ENCODE results near the gene CEP85L.

CEP85L gene

DNA sequence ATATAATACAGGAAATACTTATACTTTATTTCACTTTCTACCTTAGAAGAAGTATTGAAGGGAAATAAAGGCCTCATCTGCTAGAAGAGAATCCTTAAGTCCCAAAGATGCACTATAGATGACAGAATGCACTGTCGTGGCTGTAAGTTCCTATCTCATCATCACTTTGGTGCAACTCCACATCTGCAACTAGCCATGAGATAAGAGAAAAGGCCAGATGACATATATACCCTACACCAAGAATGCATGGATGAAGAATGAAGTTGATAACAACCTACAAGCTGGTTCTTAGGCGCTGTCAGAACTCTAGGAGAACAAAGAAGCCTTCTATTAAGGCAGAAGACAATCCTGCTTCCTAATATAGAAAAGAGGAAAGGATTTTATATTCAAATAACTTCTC, 114.9 kb downstream of the CEP85L start:
- no peak for DNase-seq (ENCODE audit: low spot score)

DNA sequence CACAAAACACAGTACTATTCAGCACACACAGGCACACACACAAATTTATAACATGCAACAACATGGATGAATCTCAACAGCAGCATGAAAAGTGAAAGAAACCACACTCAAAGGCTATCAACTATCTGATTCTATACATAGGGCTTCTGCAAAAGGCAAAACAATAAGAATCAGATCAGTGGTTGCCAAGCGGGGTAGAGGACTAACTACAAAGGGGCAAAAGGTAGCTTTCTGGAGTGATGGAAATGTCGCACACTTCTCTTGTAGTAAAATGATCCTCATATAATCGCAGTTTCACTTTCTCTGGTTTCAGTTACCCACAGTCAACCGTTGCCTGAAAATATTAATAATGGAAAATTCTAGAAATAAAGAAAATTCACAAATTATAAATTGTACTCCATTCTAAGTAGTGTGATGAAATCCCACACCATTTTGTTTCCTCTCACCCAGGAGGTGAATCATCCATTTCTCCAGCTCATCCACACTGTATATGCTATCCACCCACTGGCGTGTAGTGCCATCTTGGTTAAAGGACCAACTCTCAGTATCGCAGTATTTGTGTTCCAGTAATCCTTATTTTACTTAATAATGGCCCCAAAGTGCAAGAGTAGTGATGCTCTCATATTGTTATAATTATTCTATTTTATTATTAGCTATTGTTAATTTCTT, 116.1 kb downstream of the CEP85L start:
- DNase-seq (ENCODE audit: low spot score), result no peak

DNA sequence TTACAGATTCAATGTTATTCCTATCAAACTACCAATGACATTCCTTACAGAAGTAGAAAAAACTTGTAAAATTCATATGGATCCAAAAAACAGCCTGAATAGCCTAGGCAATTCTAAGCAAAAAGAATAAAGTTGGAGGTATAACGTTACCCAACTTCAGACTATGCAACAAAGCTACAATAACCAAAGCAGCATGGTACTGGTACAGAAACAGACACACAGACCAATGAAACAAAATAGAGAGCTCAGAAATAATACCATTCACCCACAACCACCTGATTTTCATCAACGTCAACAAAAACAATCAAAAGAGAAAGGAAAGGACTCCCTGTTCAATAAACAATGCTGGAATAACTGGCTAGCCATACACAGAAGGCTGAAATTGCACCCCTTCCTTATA, 120.4 kb downstream of the CEP85L start:
- no peak for DNase-seq (ENCODE audit: low spot score)

DNA sequence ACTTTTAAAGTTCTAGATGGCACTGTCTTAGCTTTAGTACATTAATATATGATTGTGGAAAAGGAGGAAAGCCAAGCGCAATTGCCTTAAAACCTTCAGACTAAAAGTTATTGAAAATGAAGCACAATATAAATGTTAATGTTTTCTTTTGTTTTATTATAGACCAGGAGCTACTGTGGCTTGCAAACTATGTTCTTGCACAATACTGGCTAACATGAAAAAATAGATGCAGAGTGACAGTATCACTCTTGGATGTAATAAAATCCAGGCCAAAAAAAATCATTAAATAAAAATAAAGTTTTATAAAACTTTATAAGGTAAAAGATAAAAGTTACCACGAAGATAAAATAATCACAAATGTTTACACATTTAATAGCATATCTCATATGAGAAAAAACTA, 121.6 kb downstream of the CEP85L start:
- DNase-seq (ENCODE audit: low spot score), result no peak

DNA sequence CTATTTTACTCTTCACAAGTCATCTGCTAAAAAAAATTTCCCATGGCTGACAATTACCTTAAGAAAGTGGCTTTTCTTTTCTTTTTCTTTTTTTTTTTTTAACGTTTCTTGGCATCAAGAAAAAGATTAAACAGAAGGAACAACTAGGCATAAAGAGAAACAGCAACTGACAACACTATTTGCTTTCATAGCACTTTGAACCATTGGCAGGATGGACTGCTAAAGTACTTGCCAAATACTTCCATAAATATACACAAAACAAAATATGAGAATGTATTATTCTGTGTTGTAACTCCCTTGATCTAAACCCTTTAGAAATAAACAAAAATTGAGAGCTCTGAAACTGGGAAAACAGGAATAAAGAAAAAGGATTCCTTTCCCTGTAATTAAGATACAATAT, 123.3 kb downstream of the CEP85L start:
- DNase-seq (ENCODE audit: low spot score), result no peak

DNA sequence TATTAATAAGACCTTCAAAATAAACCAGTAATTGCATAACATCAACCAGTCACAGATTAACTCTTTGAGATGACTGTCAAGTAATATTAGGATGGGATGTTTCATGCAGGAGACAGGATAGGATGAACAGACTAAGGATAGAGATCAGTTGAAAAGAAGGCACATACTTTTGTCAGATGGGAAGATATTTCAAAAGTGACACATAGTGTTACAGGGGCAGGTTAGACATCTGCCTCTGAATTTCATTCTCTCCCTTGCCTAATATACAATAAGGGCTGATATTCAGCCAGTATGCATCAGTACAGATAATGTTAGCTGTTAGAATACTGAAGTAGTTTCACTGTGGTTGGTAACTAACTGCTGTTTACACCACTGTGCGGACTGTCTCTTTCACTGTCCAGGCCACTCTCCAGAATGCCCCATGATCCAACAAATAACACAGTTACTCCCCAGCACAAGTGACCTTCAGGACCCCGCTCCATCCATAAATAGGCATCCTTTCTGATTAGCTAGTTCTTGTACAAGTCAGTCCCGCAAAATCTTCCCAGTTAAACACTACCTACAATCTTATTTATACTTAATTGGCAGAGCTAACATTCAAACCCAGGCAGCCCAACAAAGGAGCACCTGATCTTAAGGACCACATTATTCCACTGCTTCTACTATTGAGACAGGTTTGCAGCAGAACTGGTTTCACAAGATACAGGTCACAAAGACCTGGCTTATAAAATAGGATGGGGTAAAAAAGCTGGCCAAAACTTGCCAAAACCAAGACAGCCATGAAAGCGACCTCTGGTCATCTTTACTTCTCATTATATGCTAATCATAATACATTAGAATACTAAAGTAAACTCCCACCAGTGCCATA, 125.2 kb downstream of the CEP85L start:
- DNase-seq (ENCODE audit: low spot score), result no peak

DNA sequence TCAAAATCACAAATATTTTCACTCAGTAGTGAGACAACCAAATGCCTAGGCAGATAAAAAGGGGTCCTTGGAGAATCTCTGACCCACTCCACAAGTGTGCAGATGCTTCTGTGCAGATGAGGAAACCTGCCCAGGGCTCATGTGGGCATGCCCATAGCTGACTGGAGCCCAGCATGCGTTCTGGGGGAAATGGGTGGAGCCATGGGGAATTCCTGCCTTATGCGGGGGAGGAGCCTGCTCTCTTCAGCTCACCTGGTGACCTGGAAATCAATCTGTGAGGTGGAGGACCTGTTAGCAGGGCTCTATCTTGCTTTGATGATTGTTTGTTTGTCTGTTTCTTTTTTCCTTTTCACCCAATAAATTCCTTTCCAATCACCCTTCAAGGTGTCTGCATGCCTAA, 126.7 kb downstream of the CEP85L start:
- DNase-seq (ENCODE audit: low spot score), result no peak

DNA sequence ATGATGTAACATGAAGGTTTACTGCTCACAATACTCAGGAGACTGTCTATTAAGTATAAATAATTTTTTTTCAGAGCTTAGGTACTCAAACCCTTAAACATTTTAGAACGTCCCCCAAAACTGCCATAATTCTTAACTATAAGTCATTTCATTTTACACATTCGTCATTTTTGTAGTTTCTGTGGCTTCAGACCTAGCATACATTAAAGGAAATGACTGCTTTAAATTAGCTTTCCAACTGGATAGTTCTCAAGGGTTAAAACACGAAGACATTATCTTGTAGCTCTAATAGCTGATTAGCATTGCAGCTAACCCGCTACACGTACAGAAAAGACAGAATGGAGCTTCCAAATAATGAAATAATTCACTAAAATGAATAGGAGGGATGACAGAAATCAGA, 128.2 kb downstream of the CEP85L start:
- no peak for DNase-seq (ENCODE audit: low spot score)

DNA sequence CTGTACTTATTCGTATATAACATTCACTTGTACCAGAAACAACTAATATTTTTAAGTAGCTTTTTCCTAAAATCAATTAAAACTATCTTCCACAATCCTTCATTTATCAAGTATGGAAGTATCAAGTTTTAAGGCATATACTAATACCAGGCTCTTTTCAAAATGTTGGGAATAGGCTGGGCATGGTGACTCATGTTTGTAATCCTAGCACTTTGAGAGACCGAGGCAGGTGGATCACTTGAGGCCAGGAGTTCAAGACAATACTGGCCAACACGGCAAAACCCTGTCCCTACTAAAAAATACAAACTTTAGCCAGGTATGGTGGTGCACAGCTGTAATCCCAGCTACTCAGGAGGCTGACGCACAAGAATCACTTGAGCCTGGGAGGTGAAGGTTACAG, 129.0 kb downstream of the CEP85L start:
- DNase-seq (ENCODE audit: low spot score), result no peak

DNA sequence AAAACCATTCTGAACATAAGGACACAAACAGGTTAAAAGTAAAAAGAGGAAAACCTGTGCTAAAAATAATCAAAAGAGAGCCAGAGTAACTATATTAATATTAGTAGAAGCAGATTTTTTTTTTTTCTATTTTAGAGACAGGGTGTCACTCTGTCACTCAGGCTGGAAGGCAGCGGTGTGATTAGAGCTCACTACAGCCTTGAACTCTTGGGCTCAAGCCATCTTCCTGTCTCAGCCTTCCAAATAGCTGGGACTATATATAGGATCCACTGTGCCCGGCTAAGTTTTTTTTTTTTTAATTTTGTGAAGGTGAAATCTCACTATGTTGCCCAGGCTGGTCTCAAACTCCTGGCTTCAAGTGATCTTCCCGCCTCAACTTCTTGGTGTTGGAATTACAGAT, 136.7 kb downstream of the CEP85L start:
- DNase-seq (ENCODE audit: low spot score), result no peak

DNA sequence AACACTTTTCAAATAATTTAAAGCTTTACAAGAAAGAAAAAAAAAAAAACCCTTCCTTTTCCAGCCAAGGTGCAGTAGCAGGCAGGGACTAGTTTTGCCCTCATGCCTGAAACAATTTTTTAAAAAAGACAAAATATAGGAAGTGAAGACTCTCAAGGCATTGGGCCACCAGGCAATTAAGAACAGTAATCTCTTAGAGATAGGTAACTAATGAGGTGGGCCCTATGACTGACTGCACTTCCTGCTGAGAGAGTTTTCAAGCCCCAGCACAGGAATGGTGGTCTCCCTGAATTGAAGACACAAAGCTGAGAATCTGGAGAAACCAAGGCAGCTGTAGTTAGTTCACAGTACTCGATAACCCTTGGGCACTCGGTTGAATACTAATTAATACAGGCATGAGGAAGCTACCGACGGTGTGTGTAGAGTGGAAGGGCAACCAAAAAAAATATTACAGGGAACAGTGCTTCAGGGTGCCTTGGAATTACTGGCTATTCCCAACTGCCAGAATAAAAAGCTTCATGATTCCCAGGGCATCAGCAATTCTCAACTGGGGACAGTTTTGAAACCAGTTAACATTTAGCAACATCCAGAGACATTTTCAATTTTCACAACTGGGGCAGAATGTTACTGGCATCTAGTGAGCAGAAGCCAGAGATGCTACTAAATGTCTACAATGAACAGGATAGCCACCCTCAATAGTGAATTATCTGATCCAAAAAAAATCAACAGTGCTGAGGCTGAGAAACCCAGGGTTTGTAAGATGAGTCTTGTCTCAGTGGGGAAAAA, 139.3 kb downstream of the CEP85L start:
- DNase-seq (ENCODE audit: low spot score), result no peak

DNA sequence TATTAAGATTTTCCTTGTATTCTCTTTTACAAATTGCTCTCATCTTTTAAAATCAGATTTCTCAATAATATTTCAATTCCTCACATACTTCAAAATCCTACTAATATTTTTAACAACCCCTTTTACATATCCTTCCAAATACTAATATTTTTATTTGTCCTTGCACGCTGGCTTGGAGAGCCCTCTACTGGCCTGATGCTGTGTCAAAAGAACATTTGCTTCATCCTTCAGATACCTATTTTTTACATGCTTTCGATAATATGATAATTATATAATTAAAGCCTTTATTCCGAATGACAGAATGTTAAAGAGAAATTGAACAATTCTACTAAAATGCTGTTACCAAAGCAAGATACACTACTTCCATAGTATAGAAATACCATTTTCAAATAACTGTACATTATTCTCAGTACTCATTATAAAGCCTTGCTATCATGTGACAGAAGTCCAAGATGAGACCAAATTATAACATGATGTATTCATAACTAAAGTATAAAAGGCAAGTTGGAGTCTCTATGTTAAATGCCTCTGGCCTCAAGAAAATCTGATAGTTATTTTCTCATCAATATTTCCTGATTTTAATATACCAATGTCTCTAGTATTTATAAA, 142.3 kb downstream of the CEP85L start:
- no peak for DNase-seq (ENCODE audit: low spot score)

DNA sequence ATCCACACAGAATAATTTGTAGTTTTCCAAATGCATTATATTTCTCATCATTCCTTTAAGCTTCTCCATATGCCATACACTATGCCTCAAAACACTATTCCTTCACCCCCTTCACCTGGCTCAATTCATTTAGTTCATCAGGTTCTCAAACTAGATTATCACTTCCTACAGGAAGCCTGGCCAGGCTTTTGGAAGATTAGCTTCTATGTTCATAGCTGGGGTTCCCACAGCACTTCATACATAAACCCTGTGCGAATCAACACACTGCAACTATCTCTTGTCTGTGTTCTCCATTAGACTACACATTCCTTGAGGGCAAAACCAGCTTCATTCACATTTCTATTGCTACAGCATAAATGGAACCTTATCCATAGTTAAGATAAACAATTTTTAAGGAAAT, 143.8 kb downstream of the CEP85L start:
- DNase-seq (ENCODE audit: low spot score), result no peak

DNA sequence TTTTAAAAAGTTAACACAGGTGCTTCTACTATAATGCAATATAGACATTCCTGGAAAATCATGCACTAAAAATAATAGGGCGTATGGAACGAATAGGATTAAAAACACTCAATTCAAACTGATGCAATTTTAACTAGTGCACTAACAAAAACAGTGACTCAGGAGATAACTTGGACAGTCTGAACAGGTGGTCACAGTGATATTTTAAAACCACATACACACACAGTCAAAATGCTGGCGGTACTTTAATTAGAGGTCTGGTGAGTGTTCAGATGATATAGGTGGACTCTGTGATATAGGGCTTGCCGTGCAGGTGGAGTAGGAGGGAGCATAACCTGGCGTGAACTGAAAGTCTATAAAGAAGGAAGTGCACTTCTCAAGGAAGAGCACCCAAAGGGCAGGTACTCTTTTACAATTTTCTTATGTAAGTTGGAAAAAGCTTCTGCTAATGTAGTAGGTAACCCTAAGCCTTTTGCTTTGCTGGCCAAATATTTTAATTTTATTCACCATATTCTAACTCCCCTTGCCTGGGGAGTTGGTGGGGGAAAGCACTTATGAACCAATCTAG, 145.2 kb downstream of the CEP85L start:
- no peak for DNase-seq (ENCODE audit: low spot score)

DNA sequence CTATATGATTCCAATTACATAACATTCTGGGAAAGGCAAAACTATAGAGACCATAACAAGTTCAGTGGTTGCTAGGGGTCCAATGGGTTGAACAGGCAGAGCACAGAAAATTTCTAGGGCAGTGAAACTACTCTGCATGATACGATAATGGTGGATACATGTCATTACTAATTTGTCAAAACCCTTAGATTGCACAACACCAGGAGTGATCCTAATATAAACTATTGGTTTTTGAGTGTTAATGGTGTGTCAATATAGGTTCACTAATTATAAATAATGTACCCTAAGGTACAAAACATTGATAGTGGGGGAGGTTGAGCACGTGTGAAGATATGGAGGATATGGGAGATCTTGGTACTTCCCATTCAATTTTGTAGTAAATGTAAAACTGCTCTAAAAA, 145.7 kb downstream of the CEP85L start:
- DNase-seq (ENCODE audit: low spot score), result no peak

DNA sequence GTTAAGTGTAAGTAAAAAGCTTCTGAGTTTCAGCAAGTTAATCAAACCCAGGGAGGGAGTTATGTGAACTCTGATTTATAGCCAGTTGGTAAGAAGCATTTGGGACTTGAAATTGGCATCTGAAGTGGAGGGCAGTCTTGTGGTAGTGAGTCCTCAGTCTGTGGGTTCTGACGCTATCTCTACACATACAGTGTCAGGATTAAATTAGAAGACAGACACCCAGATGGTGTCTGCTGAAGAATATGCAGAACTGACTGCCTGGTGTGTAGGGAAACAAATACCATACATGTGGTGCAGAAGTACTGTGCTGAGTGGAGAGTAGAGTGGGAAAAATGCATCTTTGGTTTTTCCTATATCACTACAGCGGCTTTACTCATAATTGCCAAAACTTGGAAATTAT, 146.8 kb downstream of the CEP85L start:
- DNase-seq (ENCODE audit: low spot score), result no peak

DNA sequence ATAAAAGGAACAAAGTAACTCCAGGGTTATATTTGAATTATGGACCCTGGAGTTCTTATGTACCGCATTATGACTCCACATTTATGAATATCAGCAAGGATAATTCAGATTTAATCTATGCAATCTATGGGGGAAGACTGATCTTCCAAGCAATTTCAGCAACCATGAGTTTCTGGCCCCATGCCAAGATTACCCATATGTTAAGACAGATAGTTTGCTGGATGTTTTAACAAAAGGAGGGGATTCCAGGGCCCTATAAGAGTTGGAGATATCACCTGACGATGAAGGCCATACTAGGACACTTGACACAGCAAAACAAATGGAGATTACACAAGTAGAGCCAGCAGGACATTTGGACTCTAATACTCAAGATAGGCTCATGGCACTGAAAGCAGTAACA, 149.2 kb downstream of the CEP85L start:
- DNase-seq (ENCODE audit: low spot score), result no peak

DNA sequence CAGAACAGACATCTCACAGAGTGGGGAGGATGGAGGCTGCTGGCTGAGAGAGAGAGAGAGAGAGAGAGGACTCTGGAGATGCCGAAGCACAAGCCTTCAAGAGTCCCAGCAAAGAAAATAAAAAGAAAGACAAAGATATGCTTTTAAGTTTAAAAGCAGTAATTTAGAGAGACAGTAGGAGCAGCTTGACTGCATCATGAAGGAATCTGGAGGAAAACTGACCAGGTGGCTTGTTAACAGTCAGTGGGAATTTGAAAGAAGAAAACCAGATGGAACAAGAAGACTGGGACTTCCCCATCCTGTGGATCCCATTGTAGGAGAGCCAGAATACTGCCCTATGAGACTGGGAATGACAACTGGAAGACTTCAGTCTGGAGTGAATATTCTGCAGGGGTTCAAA, 149.6 kb downstream of the CEP85L start:
- DNase-seq (ENCODE audit: low spot score), result no peak

DNA sequence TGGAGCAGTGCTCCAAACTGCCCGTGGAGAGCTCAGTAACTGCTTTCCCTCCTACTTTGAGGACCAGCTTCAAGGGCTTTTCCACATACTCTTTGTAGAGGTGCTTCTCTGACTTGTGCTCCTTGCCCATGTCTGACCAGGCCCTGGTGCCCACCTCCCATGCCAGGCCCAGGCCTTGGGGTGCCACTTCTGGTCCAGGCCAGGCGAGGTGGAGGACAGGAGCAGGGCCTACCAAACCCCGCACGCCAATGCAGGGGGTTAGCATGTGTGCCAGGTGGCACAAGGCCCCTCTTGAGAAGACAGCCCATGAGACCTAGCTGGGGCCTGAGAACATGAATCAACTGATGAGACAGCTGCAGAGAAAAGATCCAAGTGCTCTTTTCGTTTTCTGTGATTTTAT, 150.3 kb downstream of the CEP85L start:
- no peak for DNase-seq (ENCODE audit: low spot score)

DNA sequence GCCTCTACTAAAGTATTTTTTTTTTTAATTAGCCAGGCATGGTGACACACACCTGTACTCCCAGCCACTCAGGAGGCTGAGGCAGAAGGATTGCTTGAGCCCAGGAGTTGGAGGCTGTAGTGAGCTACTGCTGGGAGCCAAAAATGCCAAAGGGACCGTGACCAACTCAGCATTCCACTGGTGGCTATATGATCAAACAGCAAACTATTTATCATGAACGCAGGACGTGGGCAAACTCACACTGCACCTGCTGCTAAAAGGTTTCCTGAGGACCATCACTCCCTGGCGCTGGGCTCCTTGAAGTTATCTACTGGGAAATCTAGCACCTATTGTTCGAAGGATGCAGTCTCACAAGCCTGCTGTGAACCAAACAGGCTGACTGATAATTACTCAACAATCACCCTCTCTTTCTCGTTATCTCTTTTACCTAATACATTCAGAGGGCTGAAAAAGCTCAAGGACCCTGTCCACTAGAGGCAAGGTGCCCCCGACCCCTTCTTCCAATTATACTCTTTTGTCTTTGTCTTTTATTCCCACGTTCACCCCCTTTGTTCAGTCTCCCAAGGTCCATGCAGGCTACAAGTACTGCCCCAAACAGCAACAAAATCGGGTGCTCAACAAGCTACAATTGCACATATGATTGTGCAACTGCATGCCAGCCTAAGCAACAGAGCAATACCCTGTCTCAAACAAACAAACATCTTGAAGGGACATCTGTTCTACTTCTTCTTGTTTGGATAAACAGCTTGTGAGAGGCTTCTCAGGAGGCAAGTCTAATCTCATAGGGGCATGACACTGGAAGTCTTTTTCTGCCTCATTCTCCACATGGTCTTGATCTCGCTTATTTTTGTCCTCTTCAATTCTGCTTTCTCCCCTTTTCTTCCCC, 151.0 kb downstream of the CEP85L start:
- DNase-seq (ENCODE audit: low spot score), result no peak

Data from germinal center (tissue), 1 donor.